AG10803 (cell line): ENCODE results near the gene SLMAP.

Experiments used
- DNase-seq: peaks from one replicate; pipeline ENCODE4 v3.0.0; 2010; ENCODE audit warnings: low read depth
- H3K4me3 ChIP-seq: 2 replicates; pipeline ENCODE4 v1.5.1; 2011; ENCODE audit warnings: mild to moderate bottlenecking, low read length, control low read depth
- TF ChIP-seq, protein P1 (sequence below): conservative IDR thresholded peaks from 2 replicates; pipeline ENCODE4 v1.5.1; 2011; ENCODE audit warnings: mild to moderate bottlenecking, low read length, control low read depth, inconsistent platforms

Gene SLMAP

DNA sequence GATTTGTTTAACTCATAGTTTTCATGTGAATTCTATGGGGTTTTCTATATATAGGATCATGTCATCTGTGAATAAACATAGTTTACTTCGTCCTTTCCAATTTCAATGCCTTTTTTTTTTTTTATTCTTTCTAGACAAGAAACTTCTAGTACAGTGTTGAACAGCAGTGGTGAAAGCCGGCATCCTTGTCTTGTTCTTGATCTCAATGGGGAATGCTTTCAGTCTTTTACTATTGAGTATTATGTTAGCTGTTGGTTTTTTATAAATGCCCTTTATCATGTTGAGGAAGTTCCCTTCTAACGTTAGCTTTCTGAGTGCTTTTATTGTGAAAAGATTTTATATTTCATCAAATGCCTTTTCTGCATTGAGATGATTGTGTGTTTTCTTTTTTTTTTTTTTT is 69.0 kb downstream of the SLMAP start:
- TF ChIP-seq, protein P1, sequence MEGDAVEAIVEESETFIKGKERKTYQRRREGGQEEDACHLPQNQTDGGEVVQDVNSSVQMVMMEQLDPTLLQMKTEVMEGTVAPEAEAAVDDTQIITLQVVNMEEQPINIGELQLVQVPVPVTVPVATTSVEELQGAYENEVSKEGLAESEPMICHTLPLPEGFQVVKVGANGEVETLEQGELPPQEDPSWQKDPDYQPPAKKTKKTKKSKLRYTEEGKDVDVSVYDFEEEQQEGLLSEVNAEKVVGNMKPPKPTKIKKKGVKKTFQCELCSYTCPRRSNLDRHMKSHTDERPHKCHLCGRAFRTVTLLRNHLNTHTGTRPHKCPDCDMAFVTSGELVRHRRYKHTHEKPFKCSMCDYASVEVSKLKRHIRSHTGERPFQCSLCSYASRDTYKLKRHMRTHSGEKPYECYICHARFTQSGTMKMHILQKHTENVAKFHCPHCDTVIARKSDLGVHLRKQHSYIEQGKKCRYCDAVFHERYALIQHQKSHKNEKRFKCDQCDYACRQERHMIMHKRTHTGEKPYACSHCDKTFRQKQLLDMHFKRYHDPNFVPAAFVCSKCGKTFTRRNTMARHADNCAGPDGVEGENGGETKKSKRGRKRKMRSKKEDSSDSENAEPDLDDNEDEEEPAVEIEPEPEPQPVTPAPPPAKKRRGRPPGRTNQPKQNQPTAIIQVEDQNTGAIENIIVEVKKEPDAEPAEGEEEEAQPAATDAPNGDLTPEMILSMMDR = no peak
- no peak overlapping the region for H3K4me3 ChIP-seq
- DNase-seq = no peak

DNA sequence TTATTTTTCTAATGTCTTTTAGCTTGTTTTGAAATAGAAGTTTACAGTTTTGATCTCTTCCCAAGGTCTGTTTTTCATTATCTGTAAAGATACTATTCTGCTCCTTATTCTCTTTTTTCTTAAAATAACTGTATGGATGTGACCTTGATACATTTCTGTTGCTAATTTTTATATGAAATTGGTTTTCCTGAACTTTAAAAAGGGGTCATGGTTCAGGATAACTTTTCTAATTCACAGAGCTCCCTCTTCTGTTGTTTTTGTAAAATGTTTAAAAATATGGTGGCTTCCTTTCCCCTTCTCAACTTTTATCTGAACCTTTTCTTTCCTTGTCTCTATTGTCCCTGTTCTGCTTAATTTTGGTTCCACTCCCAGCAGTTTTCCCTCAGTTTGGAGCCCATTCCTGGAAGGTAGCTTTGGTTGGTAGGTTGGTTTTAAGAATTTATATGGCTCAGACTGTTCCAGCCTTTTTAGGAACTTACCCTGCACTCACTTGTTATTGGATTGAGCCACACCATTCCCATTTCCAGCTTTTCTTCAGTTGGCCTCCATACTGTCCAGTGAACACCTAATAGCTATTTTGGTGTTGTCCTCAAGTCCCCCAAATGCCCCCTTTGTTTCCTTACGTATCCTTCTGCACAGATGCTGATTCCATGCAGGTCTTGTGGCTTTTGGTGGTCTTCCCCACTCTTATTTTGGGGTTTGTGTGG is 70.3 kb downstream of the SLMAP start:
- H3K4me3 ChIP-seq = no peak overlapping the region

DNA sequence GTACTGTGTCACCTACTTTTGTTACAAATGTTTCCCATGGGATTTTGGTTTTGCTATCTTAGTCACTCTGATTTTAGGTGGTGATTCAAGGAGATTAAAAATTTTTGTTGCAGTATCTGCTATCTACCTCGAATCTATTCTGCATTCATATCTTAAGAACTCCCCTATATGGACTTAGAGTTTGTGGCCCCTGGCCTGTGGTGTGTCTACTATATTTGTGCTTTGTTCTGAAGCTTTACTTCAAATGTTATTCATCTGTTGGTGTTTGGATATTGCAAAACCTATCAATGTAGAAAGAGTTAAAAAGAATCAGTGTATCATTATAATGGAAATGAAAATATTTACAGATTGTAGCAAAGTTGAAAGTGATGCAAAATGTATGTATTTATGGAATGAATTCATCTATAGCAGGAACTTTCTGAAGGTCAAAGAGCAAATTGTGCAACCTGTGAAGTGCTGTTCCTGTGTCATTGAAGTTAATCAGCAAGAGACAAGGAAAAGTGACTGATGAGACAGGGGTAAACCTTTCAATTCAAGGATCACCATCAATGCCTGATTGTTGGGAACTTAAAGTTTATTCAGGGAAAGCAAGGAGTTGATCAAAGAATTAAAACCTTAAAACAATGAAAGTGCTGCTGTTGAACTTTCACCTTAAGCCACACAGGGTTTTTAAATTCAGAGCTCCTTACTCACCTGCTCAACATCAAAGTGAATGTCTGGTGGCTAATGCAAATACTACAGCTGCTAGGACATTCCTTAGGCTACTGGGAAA is 71.0 kb downstream of the SLMAP start:
- TF ChIP-seq, protein P1 = no peak
- DNase-seq = no peak
- H3K4me3 ChIP-seq = no peak overlapping the region

More for the DNA sequence above, 70.3 kb downstream of the SLMAP start:
- TF ChIP-seq, protein P1 = peak; percentile 45
- DNase-seq = peak; percentile 9

DNA sequence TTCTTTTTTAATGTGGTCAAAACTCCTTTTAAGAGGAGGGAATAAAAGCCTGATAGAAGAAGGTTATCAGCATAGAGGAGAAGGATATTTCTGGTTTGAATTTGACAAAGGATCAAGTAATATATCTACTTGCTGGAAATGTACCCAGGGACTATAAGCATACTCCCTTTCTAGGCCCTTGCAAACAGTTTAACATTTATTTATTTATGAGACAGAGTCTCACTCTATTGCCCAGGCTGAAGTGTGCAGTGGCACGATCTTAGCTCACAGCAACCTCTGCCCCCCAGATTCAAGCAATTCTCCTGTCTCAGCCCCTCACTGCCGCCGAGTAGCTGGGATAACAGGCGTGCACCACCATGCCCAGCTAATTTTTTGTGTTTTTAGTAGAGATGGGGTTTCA is 71.6 kb downstream of the SLMAP start:
- H3K4me3 ChIP-seq = no peak overlapping the region
- TF ChIP-seq, protein P1 = no peak
- DNase-seq = no peak

DNA sequence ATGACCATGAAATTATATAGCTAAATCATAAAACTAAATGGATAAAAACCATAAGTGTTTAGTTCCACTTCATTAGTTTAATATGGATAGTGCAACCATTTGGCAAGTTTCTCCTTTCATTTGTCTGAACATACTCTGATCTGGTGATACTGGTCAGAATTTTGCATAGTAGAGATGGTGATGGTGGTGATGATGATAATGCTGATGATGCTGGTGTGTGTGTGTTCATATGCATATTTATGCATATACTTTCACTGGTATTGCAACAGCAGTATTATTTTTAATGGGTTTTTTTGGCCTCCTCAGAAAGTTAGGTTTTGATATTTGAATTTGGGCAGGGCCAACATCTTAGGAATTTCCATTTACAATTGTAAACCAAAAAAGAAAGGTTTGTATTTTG is 76.4 kb downstream of the SLMAP start:
- no peak for DNase-seq
- H3K4me3 ChIP-seq = no peak overlapping the region
- TF ChIP-seq, protein P1 = no peak

DNA sequence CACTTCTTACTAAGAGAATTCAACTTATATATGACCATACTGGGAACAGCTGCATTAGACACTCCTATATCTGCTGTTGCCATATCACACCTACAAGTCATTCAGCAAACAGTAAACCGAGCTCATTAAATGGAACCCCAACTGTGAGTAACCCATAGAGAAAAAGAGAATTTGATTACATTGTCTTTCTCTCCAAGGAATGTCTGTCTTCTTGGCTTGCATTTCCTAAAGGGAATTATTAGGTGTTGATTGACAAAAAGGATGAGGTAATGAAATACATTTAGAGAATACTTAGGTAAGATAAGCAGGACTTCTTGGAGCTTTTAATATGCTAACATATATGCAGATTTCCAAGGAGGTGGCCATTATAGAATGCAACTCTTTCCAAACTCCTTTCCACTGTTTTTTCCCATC is 76.8 kb downstream of the SLMAP start:
- H3K4me3 ChIP-seq = no peak overlapping the region
- TF ChIP-seq, protein P1 = no peak
- no peak for DNase-seq

DNA sequence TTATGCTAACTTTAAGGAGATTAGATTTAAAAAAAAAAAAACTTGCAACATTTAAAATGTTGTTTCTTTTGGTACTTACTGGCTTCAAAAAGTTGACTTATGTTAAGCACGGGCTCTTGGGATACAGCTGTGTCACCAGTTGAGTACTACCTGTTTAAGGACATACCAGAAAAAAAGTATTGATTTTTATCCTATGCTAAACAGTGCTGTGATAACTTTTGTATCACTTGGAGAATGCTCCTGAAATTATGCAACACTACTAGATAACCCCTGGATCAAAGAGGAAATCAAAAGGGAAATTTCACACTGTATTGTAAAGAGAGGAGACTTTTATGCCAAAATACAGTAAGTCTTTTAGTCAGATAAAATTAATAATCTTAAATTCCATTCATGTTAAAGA is 77.7 kb downstream of the SLMAP start:
- no peak for DNase-seq
- TF ChIP-seq, protein P1 = no peak
- H3K4me3 ChIP-seq = no peak overlapping the region
